GM12875 (cell line): ENCODE measurements around the gene CAVIN1.
"Not testable (repeated sequence)": the region's sequence is repeated elsewhere in the genome, so short reads cannot be mapped to it uniquely, and the experiment has no call there.

Source experiments
- H3K4me3 ChIP-seq: one replicate; pipeline ENCODE4 v1.5.1; 2011; ENCODE audit warnings: low read depth, low read length, control low read depth
- CTCF ChIP-seq: IDR thresholded peaks from 2 replicates; pipeline ENCODE4 v1.5.1; 2011; ENCODE audit warnings: low read depth, mild to moderate bottlenecking, control low read depth, inconsistent platforms, low read length, moderate library complexity, borderline replicate concordance; ENCODE audit not compliant: insufficient read depth

Gene CAVIN1

GRCh38 chr17:42402117-42402516 lies 20.9 kb downstream of the CAVIN1 start:
- no peak overlapping the region for H3K4me3 ChIP-seq
- no peak for TF ChIP-seq CTCF

GRCh38 chr17:42400844-42401375 lies 22.1 kb downstream of the CAVIN1 start:
- H3K4me3 ChIP-seq = not testable (repeated sequence)

GRCh38 chr17:42399948-42400843 lies 22.9 kb downstream of the CAVIN1 start:
- TF ChIP-seq CTCF = no peak
- no peak overlapping the region for H3K4me3 ChIP-seq

- no peak overlapping the region for H3K4me3 ChIP-seq
- TF ChIP-seq CTCF = no peak
Measured at GRCh38 chr17:42399121-42399520, 23.9 kb downstream of the CAVIN1 start.

GRCh38 chr17:42395601-42396000 lies 27.5 kb downstream of the CAVIN1 start:
- not testable (repeated sequence) for H3K4me3 ChIP-seq

- no peak for TF ChIP-seq CTCF
- H3K4me3 ChIP-seq = no peak overlapping the region
Measured at GRCh38 chr17:42394838-42395237, 28.2 kb downstream of the CAVIN1 start.

GRCh38 chr17:42392692-42393415 lies 30.2 kb downstream of the CAVIN1 start:
- TF ChIP-seq CTCF = no peak
- H3K4me3 ChIP-seq = no peak overlapping the region

GRCh38 chr17:42391439-42391838 lies 31.6 kb downstream of the CAVIN1 start:
- H3K4me3 ChIP-seq = not testable (repeated sequence)
